Measurements from ENCODE around the gene NBDY.
"Not testable (repeated sequence)": the region's sequence is repeated elsewhere in the genome, so short reads cannot be mapped to it uniquely, and the experiment has no call there.

Gene NBDY

DNA sequence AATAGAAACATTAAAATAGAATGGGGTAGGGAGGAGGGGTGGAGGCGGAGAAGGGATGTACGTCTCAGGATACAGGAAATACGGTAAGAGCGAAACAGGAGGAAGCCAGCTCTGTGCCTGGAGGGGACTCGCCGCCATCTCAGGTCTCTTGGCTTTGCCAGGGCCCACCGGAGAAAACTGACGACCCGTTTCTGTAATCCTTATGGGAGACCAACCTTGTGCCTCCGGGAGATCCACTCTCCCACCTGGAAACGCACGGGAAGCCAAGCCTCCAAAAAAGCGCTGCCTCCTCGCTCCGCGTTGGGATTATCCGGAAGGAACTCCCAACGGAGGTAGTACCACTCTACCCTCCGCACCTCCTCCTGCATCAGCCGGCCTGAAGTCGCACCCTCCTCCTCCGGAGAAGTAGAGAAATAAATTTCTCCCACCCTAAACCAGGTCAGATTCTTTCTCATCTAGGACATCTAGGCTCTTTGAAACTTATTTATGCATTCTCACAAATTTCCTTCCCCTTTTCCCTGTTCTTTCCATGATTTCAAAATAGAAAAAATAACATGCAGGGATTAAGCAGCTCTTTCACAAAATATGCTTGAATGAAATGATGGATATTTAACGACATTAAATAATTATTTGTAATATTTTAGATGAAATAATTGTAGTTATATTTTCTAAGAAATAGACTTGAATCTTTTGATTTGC, at the start of gene NBDY:
NBDY (plus strand) TSS at position 92 of the 699 bp plus-strand sequence; CDS start at position 203, 111 bp downstream.
- DNase-seq (ENCODE audit: low read depth): no peak

DNA sequence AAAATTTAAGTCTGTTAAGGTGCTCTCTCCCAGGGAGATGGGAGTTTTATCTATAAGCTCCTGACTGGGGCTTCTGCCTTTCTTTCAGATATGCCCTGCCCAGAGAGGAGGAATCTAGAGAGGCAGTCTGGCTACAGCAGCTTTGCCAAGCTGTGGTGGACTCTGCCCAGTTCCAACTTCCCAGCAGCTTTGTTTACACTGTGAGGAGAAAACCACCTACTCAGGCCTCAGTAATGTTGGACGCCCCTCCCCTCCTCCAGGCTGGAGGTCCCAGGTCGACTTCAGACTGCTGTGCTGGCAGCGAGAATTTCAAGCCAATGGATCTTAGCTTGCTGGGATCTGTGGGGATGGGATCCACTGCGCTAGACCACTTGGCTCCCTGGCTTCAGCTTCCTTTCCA, 24.5 kb upstream of the NBDY start:
- DNase-seq (ENCODE audit: low read depth): not testable (repeated sequence)

DNA sequence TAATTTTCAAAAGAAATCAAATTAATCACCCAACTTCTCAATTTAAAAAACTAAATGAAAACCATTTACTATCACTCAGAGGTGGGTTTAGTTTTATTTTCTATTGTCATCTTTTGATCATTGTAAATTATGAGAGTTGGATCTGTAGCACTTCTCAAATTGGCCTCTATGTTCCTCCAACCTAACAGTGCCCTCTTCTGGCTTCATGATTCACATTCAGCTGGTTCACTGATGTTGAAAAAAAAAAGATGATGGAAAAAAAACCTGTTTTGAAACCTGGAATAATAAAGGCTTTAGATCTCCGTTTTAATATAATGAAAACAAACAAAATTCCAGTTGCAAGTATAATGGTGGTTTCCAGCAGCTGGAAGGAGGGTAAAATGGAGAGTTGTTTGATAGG, 2.4 kb upstream of the NBDY start:
- no peak for DNase-seq (ENCODE audit: low read depth)

DNA sequence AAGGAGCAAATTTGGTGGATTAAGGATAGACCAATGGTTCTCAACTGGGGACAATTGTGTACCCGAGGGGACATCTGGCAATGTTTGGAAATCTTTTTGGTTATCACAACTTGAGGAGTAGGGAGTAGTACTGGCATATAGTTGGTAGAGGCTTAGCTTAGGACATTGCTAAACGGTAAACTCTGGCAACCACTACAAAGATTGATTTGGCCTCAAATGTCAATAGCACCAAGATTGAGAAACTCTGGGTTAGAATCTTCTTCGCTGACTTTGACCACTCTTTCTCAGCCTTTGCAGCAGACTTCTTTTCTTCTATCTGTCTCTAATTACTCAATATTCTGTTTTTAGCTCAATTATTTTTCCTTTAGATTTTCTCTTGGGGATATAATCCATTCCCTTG, 1.5 kb upstream of the NBDY start:
- DNase-seq (ENCODE audit: low read depth): no peak

DNA sequence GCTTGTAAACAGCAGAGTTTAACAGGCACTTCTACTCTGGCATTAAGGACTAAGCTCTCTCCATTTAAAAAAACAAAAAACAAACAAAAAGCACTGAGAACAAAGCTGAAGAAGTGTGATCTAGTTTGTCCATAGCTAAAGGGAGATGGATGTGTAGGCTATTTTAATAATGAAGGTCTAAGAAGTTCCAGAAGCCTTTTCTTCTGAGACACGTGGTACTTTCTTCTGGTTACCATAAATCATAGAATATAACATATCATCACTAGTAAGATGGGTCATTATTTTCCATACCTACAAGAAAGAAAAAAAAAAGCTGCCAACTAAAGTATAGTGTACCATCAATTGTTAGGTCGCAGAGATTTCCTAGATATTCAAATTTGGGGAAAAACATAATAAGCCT, 722 bp upstream of the NBDY start:
- DNase-seq (ENCODE audit: low read depth): no peak

- no peak for DNase-seq (ENCODE audit: low read depth)
Observed at GRCh38 chrX:56728752-56729151, 291 bp upstream of the NBDY start.

- peak; percentile 28 for DNase-seq (ENCODE audit: low read depth)
Observed at GRCh38 chrX:56733459-56734046, 4.5 kb downstream of the NBDY start.

- DNase-seq (ENCODE audit: low read depth): no peak
Observed at GRCh38 chrX:56736219-56736618, 7.2 kb downstream of the NBDY start.

GRCh38 chrX:56738670-56739069, 9.6 kb downstream of the NBDY start:
- DNase-seq (ENCODE audit: low read depth): no peak

DNA sequence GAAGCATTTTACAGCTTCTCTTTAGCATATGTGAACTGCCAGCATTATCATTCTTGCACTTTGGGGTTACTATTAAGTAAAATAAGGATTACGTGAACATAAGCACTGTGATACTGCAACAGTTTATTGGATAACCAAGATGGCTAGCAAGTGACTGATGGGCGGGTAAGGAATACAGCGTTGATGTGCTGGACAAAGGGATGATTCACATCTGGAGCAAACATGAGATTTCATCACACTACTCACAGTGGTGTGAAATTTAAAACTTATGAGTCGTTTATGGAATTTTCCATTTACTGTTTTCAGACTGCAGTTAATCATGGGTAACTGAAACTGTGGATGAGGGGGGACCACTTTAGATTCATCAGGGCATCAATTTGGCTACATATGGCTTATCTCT, 16.0 kb downstream of the NBDY start:
- no peak for DNase-seq (ENCODE audit: low read depth)

GRCh38 chrX:56746996-56747395, 18.0 kb downstream of the NBDY start:
- DNase-seq (ENCODE audit: low read depth): no peak

DNA sequence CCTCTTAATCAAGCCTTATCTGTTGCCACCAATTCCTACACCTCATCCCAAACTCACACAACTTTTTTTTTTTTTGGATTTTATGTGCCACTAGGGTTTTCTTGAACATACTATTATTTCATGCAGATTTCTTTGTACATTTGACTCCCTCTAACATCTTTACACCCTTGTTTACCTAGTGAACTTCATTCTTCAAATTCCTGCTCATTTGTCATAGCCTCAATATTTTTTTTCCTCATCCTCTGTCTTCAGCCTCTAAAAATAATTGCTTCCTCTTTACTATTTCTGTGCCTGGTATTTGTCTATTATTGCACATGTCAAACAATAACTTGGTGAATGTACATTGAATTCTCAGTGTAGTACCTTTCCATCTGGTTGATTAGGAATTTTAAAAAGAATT, 22.0 kb downstream of the NBDY start:
- no peak for DNase-seq (ENCODE audit: low read depth)

GRCh38 chrX:56757327-56757726, 28.3 kb downstream of the NBDY start:
- no peak for DNase-seq (ENCODE audit: low read depth)

DNA sequence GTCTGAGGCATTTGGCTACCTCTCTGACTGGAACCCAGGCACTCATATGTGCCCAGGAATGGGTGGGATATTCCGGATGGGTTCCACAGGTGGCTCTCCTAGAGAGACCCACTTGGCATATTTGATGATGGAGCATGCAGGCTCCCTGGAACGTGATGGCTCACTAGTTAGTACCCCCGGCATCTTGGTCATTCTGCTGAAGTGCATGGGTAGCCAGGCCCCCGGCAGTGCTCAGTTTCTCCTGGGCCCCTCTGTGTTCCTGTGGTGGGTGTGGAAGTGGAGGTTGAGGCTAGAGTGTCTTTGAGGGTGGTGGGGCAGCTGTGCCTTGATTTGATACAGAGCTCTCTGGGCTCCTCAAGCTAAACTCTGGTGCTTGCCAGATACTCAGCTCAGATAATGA, 29.4 kb downstream of the NBDY start:
- no peak for DNase-seq (ENCODE audit: low read depth)

DNA sequence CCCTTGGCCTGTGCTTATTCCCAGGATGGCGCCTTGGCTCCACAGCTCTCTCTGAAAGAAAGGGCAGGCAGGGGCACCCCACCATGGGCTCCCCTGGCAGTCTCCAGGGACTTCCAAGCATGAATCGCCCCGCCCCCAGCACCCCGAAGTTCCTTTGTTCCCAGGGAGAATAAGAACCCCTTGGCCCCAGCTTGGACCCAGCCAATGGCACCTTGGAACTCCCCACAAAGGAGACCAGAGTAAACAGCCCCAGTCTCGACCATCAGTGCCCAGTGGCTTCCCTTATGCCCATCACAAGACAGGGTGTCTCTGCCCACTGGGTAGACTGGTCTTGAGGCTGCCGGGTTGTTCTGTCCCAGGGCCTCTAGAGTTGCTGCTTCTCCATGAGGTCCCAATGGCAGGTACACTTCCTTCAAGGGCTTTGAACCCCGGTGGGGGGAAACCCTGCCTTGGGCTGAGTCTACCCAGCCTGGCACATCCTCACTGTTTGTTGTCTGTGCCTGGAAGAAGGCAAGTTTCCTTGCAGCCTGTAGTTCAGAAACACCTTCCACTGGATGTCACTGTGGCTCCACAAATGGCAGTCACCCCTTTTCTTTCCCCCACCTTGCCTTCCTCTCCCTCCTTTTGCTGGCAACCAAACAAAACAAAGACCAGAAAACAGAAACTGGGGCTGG, 30.8 kb downstream of the NBDY start:
- no peak for DNase-seq (ENCODE audit: low read depth)

DNA sequence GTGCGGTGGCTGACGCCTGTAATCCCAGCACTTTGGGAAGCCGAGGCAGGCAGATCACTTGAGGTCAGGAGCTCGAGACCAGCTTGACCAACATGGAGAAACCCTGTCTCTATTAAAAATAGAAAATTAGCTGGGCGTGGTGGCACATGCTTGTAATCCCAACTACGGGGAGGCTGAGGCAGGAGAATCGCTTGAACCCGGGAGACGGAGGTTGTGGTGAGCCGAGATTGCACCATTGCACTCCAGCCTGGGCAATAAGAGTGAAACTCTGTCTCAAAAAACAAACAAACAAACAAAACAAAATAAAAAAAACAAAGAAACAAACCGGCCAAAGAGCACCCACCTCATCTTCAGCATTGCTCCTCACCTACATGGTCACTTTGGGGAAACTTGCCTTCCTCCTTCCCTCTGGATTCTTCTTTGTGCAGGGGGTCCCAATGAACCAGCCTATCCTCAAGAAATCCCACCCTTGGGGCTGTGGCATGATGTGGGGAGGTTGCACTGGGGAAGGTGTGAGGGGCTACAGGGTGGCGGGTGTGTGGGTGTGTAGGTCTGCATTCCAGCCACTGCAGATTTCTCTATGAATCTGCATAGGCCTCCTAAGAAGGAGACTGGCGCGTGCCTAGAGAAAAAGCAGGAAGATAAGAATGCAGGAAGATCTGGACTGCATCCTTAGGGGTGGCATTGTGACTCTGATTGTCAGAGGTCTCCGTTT, 31.5 kb downstream of the NBDY start:
- not testable (repeated sequence) for DNase-seq (ENCODE audit: low read depth)

DNA sequence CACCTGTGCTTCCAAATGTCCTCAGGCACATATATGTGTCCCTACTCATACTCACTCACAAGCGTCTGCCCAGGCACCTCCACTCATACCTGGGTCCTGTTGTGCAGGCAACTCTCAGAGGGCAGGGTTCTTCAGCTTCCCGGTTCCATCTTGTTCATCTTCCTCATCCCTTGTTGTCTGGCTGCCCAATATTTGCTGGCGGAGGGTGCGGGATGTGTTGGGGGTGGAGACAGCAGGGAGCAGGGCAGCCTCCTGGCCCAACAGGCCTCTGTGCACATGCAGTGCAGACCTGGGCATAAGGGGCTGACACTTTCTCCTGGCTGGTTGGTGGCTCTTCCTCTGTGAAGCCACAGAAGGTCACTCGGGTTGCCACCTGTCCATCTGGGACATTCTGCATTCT, 32.1 kb downstream of the NBDY start:
- DNase-seq (ENCODE audit: low read depth): no peak

DNA sequence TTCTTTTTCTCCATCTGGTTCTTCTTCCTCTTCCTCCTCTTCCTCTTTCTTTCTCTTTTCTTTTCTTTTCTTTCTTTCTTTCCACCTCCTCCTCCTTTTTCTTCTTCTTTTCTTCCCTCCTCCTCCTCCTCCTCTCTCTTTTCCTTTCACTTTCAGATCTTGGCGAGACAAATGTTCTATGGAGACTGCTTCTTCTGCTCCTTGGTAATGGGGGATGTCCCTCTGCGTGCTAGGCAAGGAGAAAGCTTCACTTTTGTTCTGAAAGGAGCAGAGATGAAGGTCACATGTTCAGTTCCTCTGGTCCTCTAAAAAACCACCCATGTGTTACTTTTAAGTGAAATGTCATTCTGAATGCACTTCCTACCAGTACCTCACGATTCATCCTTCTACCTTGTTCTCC, 33.2 kb downstream of the NBDY start:
- no peak for DNase-seq (ENCODE audit: low read depth)

DNA sequence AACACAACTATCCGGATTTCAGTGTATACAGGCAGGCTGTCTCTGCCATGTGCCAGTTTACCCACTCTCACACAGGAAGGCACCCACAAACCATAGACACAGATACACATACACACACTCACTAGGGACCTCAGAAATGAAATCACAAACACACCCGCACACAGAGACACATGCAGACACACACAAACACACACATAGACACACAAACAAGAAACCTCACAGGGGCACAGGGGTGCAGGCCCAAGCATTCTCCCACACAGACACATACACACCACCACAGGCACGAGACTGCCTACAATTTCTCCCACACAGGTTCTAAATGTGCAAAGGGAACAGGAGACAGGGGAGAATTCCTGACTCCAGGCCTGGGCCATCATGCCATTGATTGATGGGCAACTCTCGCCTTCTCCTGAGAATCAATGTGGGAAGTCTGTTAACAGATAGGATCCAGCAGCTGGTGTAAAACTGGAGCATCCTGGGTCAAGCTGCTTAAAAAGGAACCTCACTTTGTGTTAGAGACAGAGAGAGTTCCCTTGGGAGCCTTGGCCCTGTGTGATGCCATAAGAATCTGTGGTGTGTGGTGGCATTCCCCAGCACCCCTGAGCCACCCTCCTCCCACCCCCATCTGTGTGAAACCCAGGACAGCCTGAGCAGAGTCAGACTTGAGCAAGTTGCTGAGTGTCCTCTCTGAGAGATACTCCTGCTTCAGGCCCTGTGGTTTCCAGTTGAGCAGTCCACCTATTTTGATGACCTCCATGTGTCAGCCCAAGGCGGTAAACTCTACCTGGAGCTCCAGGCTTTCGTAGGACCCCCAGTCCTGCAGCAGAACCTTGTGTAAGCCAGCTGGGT, 33.9 kb downstream of the NBDY start:
- no peak for DNase-seq (ENCODE audit: low read depth)

- DNase-seq (ENCODE audit: low read depth): peak; percentile 56
Observed at GRCh38 chrX:56763556-56764152, 34.6 kb downstream of the NBDY start.

GRCh38 chrX:56764153-56764974, 35.3 kb downstream of the NBDY start:
- DNase-seq (ENCODE audit: low read depth): peak; percentile 52
